SIG-M5 treated with dmso at 0.1 percent for 504 hours (cell line): ENCODE data around the gene HDAC1.
A peak's percentile ranks its signal among the peaks of the same experiment; 100 is the strongest.
"Not testable (repeated sequence)": the region's sequence is repeated elsewhere in the genome, so short reads cannot be mapped to it uniquely, and the experiment has no call there.

Source experiments
- DNase-seq: peaks from one replicate; lab custom pipeline; 2025; ENCODE audit not compliant: unreplicated experiment; lab: John Stamatoyannopoulos, UW

Gene HDAC1

DNA sequence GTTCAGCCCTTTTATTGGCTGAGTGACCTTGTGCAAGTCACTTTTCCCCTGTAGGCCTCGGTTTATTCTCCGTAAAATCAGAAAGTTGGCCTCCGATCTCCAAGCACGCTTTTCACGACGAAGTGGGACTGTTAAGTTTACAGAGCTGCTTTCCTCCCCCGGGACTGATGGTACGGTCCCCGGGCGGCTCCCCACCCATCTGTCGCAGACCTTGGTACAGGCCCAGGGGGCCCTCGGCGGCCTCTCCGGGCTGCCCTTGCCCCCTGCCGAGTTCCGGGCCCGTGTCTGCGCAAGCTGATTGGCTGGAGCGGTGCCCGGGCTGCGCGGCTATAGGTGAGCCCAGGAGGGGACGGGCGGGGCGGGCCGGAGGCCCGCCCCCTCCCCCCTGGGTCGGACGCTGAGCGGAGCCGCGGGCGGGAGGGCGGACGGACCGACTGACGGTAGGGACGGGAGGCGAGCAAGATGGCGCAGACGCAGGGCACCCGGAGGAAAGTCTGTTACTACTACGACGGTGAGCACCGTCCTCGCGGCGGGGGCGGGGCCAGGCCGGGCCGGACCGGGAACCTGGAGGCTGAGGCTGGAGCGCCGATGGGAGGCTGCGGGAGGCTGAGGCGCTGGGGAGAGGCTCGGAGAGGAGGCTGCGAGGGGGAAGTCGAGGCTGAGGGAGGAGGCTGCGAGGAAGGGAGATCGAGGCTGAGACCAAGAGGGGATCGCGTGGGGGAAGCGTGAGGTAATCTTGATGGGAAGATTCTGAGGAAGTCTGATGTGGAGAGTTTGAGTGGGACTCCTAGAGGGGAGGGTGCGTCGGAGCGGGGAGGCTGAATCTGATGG is at the start of gene HDAC1:
TSS of gene HDAC1 (plus strand) at position 376 of the 831 bp plus-strand sequence. CDS start at position 463, 87 bp downstream.
- DNase-seq: peak; percentile 95

DNA sequence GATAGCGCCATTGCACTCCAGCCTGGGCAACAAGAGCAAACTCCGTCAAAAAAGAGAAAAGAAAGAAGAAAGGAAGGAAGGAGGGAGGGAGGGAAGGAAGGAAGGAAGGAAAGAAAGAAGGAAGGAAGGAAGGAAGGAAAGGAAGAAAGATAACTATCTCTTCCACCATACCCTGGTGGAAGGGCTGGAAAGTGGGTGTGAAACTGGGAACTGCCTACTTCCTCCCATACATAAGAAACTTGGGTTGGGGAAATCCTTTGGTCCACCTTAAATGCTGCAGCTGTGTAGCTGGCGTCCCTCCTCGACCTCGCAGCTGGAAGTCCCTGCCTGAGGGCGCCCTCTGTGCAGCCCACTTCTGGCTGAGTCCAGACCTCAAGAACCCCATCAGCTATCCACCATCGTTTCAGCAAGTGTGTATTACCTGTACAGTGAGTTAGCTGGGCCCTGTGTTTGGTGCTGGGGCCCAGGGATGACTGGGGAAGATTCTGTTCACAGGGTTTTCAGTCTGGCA is 49.5 kb upstream of the HDAC1 start:
- DNase-seq: no peak

DNA sequence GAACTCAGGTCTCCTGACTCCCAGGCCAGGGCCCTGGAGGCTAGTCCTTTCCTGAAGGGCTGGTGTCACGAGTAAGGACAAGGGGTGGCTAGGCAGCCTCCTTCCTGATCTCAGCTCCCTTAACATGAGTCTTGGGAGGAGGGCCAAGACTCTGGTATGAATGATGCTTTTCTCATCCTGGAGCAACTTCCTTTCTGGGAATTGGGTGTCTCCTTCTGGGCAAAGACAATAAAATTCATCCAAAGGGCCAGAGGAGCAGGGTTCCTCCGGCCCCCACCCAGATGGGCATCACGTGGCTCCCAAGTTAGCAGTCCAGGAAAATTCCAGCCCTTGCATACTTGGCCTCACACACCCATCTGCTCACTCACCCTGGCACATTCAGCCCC is 45.0 kb upstream of the HDAC1 start, which contains the start of gene FAM167B:
TSS of gene FAM167B (plus strand) at position 335 of the 386 bp plus-strand sequence. CDS start 200 bp downstream, outside the sequence.
- DNase-seq: no peak

DNA sequence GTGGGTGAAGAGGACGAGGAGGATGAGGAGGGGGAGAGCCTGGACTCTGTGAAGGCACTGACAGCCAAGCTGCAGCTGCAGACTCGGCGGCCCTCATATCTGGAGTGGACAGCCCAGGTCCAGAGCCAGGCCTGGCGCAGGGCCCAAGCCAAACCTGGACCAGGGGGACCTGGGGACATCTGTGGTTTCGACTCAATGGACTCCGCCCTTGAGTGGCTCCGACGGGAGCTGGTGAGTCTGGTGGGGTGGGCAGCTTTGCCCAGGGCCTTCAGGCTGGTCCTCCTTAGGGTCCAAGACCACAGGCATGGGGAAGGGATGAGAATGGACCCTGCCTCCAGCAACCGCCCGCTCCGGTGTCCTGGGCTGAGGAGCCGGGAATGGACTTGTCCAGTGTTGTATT is 44.4 kb upstream of the HDAC1 start:
- no peak for DNase-seq

DNA sequence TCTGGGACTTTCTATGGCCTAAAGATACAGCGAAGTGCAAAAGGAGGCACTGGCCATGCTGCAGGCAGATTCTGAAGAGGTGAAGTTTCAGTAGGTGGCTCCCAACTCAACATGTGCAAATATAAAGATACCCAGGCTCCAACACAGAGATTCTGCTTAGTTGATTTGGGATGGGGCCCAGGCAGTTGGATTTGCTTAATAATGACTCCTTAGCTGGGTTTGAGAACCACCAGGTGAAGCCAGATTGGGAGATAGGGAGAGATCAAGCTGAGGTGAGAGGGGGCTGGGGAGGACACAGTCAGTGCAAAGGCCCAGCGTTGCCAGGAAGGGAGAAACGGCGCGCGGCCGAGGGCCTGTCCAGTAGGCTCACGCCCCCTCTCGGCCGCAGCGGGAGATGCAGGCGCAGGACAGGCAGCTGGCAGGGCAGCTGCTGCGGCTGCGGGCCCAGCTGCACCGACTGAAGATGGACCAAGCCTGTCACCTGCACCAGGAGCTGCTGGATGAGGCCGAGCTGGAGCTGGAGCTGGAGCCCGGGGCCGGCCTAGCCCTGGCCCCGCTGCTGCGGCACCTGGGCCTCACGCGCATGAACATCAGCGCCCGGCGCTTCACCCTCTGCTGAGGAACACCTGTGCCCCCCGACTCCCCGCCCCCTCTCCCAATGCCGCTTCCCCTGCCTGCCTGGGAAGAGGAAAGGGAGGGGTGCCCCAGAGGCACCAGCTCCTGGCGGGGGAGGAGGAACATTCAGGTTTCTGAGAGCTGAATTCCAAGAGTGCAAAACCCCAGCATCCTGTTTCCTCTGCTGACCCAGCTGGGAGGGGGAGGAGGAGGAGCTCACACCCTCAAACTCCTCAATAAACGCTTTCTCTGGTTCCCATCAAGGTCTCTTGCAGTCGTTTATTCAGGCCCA is 43.6 kb upstream of the HDAC1 start:
- DNase-seq: no peak

DNA sequence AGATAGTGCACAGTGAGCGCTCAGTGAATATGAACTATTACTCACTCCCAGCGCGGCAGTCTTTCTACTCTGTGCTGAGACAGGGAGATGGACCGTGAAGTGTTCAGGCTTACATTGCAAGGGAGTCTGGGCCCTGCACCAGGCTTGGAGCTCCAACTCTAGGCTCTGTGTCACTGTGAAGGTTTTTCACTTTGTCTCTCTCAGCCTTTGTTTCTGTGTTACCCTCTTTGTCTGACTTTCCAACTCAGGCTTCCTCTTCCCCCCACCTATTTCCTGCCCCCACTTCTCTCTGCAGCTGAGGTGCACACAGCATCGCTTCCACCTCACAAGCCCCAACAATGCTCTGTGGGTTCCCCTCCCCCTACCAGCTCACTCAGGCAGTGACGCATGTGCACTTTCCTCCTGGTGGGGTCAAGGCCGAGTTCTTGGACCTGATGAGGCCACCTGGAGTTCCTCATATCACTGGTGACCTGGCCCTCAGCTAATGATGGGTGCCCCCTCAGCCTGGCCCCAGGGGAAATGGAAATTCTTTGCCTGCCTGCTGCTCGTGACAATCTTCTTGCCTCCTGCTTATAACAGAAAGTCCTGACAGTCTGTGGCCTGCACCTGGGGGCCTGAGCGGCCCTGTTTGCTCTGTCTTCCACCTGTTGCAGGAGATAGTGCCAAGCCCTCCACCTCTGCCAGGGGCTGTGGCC is 41.9 kb upstream of the HDAC1 start:
- DNase-seq: no peak

DNA sequence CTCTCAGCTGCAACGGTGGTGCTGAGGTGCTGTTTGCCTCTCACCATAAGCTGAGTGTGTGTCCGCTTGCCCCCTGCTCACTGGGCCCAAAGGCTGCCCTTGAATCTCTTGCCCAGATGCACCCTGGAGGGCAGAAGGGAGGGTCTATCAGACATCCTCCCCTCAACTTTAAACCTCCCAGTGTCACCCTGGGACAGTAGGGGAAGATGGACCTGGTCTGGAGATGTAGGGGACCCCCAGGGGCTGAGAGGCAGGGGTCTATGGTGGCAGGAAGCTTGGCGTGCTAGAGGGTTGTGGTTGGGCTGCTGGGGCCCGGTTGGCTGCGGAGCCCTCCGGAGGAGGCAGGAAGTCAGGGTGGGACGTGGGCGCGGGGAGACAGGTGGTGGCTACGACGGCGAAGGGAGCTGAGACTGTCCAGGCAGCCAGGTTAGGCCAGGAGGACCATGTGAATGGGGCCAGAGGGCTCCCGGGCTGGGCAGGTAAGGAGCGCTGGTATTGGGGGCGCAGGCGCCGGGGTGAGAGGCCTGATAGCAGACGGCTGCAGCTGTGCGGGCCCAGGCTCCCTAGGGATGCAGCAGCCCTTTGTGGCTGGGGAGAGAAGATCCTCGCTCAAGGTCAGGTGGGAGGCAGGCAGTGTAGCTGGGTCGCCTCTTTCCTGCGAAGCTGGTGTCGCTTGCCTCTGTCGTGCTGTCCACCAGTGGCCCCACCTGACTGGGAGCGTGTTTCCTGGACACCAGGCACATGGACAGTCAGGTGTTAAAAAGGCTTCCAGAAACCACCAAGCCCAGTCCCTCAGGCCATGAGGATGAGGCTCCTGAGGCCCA is 40.8 kb upstream of the HDAC1 start, which contains the start of gene LCK:
TSS of gene LCK (plus strand) at position 373 of the 824 bp plus-strand sequence. CDS start 23,065 bp downstream, outside the sequence.
- no peak for DNase-seq

DNA sequence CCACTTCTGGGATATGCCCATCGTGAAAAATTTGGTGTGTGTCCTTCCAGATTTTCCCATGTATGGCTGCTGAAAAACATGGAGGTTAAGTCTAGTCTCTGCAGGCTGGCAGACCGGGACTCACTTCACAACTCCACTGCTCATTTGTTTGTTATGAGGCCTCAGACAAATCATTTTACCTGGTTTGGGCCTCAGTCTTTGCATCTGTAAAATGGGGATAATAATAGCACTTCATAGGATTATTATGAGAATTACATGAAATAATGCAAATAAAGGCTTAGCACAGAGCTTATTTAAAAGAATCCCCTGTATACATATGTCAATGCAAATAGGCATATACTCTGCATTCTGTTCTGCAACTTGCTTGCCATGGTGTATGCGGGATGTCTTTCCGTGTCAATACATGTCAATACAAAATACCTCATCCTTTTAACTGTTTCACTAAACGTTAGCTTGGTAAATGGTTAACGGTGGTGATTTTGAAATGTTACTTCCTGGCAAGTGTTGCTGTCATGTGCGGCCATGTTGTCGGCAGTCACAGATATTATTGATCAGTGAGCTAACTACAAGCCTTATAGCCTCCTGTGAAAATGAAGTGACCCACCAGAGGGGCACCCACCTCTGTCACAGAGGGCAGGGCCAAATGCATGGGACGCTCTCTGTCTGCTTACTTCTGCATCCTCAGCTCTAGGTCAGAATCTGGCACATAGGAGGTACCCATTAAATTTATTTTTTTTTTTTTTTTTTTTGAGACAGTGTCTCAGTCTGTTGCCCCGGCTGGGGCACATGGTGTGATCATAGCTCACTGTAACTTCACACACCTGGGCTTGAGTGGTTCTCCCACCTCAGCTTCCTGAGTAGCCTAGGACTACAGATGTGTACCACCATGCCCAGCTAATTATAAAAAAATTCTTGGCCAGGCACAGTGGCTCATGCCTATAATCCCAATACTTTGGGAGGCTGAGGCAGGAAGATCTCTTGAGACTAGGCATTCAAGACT is 36.5 kb upstream of the HDAC1 start:
- no peak for DNase-seq

DNA sequence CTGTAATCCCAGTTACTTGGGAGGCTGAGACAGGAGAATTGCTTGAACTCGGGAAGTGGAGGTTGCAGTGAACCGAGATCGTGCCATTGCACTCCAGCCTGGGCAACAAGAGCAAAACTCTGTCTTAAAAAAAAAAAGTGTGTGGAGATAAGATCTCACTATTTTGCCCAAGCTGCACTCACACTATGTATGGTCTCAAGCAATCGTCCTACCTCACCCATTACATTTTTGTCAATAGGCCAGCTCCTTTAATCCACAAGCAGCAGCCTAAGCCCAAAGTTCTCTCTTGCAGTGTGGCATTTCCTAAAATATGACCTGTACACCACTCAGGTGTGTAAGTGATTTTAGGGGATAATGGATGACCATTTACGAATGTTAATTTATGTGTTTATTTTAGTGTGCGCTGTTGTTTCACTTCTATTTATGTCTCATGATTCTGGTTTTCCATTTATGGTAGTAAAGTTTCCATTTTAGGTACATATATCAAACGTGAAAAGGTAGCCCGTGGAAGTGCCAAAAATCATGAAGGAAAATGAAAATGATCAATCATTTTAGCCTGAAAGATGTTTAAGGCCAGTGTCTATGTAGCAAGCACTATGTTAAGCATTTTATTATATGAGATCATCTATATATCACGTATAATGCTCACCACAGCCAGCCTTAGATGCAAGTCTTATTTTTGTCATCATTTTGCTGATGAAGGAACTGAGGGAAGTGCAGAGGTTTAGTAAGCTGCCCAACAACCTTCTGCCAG is 35.2 kb upstream of the HDAC1 start:
- no peak for DNase-seq

DNA sequence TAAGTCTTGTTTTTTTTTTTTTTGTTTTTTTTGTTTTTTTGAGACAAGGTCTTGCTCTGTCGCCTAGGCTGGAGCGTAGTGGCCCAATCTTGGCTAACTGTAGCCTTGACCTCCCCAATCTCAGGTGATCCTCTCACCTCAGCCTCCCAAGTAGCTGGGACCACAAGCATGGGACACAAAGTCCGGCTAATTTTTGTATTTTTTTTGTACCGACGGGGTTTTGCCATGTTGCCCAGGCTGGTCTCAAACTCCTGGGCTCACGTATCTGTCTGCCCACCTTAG is 34.7 kb upstream of the HDAC1 start:
- no peak for DNase-seq

DNA sequence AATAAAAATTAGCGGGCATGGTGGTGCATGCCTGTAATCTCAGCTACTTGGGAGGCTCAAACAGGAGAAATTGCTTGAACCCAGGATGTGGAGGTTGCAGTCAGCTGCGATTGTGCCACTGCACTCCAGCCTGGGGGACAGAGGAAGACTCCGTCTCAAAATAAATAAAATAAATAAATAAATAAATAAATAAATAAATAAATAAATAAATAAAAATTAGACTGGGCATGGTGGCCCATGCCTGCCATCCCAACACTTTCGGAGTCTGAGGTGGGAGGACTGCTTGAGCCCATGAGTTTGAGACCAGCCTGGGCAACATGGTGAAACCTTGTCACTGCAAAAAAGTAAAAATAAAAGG is 28.7 kb upstream of the HDAC1 start:
- DNase-seq: not testable (repeated sequence)

DNA sequence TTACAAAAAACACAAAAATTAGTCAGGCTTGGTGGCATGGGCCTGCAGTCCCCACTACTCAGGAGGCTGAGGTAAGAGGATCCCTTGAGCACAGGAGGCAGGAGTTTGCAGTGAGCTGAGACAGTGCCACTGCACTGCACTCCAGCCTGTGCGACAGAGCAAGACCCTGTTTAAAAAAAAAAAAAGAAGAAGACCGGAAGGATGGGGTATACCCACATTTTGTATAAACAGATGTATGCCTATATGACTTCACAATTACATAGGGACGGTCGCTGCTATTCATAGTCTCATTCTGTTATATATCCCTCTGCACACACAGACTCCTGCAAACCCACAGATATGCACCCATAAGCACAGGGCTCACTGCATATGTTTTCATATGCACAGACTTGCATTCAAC is 28.1 kb upstream of the HDAC1 start:
- no peak for DNase-seq

DNA sequence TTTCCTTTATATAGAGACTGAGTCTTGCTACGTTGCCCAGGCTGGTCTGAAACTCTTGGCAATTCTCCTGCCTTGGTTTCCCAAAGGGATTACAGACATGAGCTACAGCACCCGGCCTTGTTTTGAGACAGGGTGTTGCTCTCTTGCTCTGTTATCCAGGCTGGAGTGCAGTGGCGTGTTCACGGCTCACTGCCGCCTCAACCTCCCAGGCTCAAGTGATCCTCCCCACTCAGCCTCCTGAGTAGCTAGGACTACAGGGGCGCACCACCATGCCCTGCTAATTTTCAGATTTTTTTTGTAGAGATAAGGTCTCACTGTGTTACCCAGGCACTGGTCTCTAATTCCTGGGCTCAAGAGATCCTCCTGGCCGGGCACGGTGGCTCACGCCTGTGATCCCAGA is 26.0 kb upstream of the HDAC1 start:
- DNase-seq: no peak

DNA sequence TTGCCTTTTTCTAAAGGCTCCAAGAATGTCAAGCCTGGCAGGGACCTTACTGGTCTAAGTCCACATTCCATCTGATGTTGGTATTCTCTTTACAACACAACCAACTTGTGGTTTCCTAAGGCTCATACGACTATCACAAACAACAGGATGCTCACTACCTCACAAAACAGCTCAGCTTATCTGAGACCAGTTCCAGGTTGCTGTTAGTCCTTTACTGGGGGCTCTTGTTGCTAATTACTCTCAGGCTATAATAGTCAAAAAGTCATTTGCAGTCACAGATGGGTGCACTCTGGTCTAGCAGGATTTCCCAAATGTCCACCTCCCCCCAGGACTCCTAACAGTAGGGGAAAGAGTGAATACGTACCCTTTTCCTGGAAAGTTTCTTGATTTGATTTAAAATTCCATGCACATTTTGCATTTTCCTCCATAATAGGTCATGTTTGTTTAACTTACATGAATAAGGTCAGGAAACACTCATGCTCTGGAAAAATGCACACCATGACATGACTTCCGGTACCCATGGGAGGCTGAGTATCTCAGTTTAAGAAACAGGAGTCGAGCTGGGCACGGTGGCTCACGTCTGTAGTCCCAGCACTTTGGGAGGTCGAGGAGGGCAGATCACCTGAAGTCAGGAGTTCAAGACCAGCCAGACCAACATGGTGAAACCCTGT is 24.8 kb upstream of the HDAC1 start:
- DNase-seq: no peak

DNA sequence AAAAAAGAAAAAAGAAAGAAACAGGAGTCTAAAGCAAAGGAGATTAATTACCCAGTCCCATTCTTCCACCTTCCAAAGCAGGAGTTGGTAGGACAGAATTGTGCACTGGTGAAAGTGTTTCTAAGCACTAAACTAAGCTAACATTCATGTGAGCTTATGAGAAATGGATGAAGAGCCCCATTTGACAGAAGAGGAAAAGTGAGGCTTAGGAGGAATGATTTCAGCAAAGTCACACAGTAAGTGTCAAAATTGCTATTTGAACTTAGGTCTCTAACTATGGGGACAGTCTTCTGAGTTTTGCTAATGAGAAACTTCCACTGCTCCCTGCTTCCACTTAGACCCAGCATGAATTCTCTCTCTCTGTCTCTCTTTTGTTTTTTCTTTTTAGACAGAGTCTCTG is 22.1 kb upstream of the HDAC1 start:
- no peak for DNase-seq

DNA sequence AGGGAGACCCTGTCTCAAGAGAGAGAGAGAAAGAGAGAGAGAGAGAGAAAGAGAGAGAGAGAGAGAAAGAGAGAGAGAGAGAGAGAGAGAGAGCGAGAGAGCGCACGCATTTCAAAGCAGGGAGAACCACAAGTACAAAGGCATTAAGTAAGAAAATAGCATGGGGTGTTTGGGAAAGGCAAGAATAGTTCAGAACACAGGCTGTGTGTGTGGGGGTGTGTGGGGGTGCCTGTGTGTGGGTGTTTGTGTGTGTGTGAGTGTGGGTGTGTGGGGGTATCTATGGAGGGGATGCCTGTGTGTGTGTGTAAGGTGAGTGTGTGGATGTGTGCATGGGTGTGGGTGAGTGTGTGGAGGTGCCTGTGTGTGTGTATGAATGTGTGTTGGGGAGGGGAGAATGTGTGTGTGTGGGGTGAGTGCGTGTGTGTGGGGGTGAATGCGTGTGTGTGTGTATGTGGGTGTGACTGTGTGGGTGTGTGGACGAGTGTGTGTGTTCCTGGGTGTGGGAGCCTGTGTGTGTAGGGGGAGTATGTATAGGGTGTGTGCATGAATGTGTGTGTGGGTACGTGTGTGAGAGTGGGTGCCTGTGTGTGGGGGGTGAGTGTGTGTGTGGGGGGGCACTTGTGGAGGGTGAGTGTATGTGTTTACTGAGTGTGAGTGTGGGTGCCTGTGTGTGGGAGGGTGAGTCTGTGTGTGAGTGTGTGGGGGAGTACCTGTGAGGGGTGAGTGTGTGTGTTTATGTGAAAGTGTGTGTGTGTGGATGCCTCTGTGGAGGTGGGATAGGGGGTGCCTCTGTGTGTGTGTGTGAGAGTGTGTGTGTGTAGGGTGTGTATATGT is 19.1 kb upstream of the HDAC1 start:
- no peak for DNase-seq
